ENCODE results near the gene HDAC4.

Gene HDAC4

DNA sequence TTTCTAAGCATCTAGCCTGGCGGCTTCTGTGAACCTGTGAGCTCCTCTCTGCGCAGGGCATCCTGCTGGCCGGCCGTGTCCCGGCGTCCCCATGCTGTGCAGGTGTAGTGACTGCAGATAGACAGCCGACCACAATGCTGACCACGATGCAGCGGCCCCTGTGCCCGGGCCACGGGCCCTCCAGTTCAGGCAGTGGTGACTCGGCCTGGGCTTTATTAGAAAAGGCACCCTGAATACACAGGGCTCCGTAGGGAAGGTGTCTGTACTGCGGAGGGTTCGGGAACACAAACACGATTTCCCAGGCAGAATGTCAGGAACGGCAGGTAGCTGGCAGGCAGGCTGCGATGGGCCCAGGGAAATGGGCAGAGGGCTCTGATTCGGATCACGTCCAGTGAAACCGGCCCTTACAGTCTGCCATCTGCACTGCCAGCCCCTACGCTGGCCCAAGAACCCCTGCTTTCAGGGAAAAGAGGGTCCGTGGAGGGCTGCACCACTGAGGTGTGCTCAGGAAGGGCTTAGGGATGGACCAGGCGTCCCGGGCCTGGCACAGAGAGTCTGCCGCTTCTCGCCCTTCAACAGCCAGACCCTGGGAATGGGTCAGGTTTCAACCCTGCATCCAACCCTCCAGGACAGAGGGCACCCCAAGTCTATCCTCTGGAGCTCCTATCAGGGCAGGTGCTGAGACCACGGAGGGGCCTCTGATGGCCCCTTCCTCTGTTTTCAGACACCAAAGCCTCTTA lies 196.5 kb downstream of the HDAC4 start:
- DNase-seq (ENCODE audit: low read depth, low spot score), result no peak

DNA sequence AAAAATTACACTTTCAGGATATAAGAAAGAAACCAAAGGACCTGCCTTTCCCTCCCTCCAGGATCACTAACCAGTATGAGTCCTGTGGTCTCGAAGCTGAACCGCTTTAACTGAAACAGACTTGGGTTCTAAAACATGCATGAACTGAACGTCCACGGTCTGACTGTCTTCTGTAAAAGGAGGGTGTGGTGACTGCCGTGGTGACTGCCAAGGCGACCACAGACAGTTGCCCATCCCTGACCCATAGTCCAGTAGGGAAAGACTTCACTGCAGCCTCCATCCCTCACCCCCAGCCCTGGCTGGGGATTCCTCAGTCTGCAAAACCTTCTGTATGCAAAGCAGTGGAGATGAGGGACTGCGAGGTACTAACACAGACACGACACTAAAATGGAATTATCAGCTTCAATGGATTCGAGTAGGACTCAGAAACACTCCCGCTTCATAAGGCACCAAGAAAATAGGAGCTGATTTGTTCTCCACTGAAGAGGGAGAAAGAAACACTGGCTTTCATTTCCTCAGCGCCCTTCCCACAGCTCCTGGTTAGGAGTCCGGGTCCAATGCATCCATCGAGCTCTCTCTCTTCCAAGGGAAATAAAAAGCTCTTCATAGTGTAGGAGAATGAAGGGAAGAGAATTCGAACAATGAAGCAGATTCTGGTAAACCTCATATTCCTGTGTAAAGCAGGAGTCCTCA lies 197.2 kb downstream of the HDAC4 start:
- no peak for DNase-seq (ENCODE audit: low read depth, low spot score)

DNA sequence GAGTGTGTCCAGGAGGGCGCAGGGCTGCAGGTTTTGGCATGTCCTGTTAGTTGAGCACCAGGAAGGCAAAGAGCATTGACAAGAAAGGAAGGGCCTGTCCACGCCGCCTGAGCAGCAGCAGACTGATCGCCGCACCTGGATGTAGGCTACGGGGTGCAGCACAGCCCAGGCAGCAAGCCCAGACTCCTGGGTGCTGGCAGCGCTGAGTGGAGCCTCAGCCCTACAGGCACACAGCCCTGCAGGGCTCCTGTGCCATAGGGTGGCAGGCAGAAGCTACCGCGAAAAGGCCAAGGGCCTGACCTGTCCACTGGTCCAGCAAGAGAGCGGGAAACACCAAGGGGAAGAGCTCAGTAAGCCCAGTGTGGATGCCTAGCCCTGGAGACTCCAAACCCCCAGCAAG lies 198.0 kb downstream of the HDAC4 start:
- no peak for DNase-seq (ENCODE audit: low read depth, low spot score)

DNA sequence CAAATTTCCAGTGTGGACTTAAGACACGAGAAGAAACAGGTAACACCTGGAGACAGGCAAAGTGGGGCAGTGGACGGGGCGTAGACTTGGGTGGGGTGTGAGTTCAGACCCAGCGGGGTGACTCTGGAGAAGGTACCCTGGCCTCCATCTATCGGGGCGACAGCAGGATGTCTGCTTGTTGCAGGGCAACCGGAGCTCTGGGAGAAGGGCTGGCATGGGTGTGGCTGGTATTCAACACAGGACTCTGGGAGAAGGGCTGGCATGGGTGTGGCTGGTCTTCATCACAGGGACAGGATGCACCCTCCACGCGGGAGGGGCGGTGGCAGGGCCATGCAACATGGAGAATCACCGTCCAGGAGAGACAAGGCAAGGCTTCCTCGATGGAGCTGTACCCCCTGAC lies 198.5 kb downstream of the HDAC4 start:
- DNase-seq (ENCODE audit: low read depth, low spot score), result no peak

DNA sequence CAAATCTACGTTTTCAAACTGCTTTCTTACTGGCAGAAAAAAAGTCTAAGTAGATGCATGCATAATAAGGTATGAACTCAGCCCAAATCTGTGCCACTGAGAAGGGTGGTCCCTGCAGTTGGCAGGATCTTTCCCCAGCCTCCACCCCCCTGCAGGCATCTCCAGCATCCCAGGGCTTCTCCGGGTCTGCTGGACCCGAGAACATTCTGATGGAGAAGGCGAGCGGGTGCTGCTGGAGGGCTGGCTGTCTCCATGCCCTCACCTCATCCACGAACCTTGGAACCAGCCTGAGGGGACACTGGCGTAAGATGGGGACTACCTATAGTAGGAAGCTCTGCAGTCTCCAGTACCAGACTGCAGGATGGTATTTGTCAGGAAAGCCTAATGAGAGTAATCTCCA lies 198.9 kb downstream of the HDAC4 start:
- no peak for DNase-seq (ENCODE audit: low read depth, low spot score)

DNA sequence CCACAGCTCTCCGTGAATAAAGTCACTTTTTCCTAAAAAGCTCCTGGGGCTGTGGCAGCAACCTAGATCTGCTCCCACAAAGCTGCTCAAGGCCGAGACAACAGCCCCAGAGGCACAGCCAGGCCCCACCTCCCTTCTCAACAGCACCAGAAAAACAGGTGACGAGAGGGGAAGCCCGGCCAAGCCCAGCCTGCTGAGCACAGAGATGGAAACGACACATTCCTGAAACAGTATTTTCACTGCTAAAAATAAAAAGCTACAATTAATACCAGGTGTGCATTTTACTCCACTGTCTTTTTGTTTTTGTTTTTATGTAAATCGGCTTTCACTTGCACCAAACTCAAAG lies 199.3 kb downstream of the HDAC4 start:
- DNase-seq (ENCODE audit: low read depth, low spot score), result no peak

DNA sequence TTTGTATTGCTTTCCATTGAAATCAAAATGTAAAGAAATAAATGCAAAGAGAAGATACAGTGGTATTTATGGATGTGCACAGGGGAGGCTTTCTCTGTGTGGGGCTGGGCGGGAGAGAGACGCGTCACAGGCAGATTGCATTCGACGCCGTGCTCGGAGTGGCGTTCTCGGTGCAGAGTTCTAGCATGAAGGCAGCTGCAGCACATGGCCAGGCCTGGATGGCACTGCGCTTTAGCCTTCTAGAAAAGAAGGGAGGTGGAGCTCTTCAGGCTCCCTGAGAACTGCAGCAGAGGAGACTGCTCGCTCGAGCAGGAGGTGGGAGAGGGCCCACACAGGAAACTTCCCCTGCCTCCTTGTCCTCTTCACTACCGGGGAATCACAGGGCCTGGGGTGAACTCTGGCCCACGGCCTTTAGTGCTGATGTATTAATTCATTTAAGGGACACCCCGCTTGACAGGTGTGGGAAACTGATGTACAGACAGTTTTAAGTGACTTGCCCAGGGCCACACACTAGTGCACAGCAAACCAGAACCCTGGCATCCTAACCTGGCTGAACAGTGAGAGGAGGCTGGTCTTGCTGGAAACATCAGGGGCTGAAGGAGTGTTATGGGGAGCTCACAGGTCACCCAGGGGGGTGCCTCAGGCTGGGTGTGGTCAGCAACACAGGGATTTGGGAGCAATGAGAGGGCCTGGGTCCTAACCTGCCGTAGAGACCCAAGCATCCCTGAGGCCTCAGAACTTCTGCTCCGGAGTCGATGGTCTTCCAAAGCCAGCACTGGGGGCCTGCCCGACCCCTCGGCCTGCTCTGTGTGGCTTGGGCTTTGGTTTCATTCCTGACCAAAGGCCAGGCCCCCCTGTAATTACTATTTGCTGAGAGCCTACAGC lies 199.9 kb downstream of the HDAC4 start:
- no peak for DNase-seq (ENCODE audit: low read depth, low spot score)

DNA sequence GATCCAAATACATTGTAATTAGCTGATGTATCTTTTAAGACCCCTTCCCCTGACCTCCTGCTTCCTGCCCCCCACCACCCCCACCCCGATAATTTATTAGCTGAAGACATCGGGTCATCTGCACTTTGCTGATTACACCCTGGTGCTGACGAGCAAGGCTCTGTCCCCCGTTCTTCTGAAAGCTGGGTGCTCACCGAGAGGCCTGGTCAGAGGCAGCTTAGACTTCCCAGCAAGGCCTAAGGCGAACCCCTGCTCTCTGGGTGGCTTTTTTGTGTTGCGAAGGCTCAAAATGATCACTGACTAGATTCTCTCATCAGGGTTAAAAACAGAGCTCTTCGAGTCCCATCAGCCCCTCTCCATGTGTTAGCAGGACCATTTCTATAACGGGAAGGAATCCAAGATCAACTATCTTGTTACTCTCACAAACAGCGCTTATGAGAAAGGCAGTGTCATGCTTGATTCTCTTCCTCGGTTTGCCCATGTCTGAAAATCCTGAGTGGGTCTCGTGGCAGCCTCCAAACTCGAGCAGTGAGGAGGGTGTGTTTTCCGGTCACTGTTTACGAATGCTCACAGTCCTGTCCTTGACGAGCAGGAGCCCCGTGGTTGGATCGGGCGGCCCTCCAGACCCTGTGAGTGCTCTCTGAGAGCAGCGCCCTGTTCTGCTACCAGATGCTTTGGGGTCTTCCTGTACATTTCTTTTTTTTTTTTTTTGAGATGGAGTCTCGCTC lies 201.6 kb downstream of the HDAC4 start:
- no peak for DNase-seq (ENCODE audit: low read depth, low spot score)

DNA sequence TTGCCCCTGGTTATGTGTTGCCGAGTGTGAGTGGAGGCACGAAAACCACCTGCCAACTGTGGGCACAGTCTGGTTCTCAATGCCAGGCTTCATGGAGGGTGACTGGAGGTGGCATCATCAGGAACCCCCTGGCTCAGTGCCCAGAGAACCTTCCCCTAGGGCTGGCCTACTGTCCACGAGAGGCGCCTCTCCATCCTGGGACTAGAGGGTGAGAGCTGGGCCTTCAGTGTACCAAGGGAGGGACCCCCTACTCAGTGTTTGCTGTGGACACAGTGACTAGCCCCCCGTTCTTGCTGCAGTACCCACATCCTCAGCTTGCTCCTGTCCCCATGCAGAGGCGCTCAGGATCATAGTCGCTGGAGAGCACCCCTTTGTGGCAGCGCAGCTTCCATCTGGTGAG lies 202.6 kb downstream of the HDAC4 start:
- no peak for DNase-seq (ENCODE audit: low read depth, low spot score)

DNA sequence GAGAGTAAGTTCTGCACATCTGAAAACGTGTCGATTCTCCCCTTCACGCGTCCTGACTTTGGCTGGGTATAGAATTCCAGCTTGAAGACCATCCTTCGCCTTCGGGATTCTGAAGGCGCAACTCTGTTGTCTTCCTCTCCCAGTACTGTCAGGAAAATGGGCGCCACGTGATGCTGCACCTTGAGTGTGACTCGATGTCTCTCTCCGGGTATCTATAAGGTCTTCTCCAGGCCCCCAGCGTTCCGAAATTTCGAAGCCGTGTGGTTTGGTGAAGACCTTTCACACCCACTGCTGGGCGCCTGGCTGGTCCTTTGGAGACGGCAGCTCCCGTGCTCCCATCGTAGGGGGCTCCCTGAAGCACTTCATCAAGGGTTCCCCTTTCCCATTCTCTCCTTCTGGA lies 203.7 kb downstream of the HDAC4 start:
- no peak for DNase-seq (ENCODE audit: low read depth, low spot score)

DNA sequence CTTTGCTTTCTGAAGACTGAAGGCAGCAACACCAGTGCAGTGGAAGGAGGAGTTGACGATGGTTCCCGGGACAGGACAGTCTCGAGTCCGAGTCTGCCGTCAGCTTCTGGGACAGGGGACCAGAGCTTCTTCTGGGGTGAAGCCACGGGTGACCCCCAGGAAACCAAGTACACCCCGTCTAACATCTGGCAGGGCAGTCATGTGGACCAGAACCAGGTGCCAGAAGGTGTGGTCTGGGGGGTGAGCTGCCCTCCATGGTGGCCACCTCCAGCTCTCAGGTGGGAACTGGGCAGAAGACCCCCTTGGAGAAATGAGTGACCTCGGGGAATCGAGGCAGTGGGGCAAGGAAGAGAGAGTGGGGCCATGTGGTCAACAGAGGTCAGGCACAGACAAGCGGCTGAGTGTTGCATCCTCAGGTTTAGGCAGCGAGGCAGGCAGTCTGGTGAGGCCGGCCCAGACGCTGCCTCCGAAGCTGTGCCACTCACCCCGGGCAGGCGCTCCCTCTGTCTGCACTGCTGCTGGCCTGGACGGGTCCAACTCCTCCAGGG lies 204.3 kb downstream of the HDAC4 start:
- no peak for DNase-seq (ENCODE audit: low read depth, low spot score)

DNA sequence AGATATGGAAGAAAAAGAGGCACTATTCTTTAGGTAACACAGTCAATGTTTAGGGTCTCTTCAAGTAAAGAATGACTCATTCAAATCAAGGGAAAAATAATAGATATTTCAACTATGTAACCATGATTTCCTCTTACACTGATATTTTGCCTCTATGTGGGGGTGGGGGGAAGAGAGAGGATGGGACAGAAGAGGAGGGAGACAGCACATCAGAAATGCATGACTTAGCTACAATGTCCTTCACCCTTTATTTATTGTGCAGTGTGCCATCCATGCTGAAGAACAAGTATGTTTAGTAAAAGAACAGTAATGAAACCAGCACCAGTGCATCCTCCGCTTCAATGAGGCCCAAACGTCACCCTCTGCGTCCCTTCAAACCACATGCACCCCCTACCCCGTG lies 204.8 kb downstream of the HDAC4 start:
- no peak for DNase-seq (ENCODE audit: low read depth, low spot score)

DNA sequence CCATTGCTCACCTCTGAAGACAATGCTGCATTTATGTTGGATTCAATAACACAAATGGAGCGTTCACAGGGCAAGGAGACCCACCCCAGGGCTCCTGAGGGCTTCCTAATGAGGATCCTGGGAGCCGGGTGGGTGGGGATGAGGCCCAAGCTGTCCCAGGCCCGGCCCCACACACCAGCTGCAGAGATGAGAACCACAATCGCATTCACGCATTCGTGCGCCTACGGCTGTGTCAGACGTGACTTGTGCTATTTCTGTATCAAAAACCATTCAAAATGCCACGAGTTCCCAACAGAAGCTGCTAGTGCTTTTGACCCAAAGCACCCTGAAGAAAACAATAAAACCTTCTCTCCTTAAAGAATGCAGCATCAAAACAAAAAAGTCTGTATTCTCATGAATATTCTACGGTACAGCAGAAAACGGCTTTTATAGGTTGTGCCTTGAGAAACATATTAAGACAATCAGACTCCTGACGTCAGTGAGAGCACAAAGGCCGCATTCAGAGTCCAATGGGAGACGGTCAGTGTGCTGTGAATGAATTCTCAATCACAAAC lies 205.4 kb downstream of the HDAC4 start:
- DNase-seq (ENCODE audit: low read depth, low spot score), result no peak

DNA sequence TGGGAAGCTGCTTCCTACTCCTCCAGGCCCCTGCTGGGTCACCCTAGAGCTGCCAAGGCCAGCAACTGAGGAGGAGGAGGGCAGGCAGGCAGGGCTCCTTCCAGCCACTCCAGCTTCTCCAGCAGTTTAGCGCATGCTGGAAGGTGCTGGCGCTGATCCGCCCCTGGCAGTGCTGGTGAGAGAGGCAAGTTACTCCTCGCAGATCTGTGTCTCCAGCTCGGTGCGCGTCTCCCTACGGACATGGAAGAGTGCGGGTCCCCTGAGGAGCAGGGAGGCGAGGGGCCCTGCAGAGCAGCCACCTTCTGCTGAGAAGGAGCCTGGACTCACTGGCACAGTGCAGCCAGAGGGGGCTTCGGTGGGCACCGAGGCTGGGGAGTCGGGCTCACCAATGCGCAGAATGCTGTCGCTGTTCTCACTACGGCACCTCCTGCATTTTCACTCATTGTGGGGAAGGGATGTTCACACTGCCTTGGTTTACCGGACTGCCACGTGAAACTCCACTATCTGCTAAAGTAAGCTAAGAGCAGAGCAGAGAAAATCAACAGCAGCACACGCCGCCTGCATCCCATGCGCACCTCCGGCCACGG lies 206.0 kb downstream of the HDAC4 start:
- no peak for DNase-seq (ENCODE audit: low read depth, low spot score)

DNA sequence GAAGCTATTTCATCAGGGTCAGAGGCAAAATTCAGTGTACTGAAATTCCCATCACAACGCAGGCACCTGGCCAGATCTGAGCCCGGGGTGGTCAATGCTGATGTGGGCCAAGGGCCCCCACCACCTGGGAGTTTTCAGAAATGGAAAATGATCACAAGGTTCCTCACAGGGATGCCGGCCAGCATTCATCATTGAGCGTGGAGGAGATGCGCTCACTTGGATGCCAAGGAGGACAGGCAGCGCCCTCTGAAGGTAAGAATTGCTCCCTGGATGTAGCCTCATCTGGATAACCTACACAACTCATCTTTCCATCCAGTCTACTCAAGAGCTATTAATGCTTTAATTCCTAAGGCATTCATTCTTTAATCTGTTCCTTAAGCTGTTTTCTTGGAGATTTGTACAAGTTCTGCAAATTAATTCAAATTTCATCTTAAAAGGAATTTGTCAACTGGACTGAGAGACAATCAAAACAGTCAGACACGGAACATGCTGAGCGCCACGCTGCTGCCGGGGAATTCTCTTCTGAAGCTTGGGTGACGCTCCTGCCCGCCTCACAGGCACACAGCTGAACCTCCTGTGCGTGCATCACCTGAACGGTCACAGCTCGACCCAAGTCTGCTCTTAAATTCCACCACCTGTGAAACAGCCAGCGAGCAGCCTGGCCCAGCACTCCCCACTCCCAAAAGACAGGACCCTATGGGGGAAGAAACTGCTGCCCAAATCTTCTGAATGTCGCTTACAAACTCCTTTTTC lies 206.7 kb downstream of the HDAC4 start:
- no peak for DNase-seq (ENCODE audit: low read depth, low spot score)

DNA sequence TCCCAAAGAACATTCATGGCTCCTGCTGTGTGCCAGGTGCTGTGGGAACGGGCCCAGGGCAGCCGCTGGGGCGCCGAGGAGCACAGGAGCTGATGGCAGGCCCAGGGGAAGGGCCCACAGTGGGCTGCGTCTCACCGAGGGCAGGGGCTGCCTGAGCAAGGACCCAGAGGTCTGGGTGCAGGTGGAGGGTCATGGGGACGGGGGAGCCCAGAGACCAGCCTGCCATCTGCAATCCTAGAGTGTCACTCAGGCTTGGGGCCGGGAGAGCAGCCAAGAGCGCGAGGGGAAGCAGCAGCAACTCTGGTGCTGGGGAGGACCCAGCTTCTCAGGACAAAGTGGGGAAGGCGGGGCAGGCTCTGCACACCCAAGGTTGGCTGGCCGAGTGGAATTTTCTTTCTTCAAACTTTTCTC lies 207.4 kb downstream of the HDAC4 start:
- no peak for DNase-seq (ENCODE audit: low read depth, low spot score)

DNA sequence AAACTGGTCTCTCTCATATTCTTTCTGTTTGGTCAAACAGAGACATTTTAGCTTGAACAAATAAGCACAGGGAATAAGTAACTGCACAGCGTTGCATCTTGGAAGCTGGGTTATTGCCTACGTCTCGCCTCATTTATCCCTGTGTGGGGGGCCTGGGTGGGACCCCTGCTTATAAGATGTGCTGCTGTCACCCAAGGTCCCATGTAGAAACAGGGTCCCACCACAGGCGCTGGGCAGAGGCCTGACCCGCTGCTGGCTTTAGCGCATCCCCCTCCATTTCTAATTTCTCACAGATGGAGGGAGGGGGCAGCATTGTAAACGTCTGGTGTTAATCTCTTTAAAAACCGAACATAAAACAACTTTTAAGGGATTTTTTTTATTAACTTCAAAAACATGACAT lies 207.8 kb downstream of the HDAC4 start:
- no peak for DNase-seq (ENCODE audit: low read depth, low spot score)

DNA sequence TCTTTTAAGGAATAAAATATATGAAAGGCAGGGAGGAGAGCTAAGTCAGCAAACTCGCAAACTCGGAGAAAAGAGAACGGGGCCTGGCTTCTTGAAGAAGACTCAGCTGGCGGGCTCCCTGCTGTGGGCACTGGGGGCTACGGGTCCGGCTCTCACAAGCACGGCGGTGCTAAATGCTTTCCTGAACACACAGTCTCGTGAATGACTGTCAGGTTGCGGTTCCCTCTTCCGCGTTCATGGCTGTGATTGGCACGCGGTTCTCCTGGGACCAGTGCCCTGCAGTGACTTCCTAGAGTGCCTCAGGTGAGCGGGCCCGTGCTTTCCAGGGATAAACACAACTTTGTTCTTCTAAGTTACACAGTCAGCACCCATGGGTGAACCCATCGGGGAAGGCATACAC lies 208.4 kb downstream of the HDAC4 start:
- DNase-seq (ENCODE audit: low read depth, low spot score), result no peak

DNA sequence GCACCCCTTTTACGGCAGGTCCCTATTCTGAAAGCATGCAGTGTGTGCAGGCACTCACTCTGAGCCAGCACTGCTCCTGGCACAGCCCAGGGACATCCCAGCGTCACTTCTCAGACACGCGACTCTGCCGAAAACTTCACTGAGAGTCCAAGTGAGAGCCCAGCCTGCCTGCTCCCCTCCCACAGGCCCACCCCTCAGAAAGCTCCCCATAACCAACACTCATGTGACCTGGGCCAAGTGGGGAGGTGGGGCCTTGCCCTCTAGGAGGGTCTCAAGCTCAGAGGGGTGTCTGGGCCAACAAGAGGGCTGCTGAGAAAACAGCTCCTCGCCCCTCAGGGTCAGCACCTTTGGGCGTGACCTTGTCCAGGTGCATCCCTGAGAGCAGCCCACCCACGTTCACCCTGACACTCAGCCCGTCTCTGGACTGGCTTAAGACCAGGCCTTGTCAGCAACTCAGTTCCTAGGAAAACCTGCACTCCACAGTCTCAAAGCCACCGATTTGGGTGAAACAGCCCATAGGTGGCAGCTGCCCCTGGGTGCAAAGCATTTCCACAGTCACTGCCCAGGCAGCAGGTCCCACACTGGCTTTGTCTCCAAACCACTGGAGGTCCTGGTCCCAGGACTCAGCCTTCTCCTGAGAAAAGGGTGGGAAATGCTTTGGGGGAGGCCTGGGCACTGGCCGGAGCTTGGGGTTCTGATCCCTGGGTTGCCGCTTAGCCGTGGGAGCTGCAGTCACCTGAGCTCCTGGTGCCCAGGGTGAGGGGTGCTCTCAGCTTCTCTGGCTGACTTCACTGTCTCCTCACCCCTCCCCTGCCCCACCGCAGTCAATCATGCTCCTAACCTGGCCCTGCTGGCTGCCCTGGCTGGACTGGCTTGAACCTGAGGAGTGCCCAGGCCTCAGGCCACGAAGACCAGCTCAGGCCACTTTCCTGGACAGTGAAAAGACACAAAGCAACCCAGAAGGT lies 209.6 kb downstream of the HDAC4 start:
- no peak for DNase-seq (ENCODE audit: low read depth, low spot score)
